Suprapubic skin (tissue), 4 donors: Measurements from ENCODE around the gene TMEM217. TPM values are rescaled to one million over a fixed set of nuclear protein-coding genes. Genes with fewer than 3 reads are reported as not detected.

Experiments
- DNase-seq, 2 donors: peaks; one replicate each; pipeline ENCODE4 v3.0.0-alpha.2; 2019; ENCODE audit warnings: low spot score in 2 of 2
- H3K27ac ChIP-seq: fragments of 200-600 bp; sonication (generic); one replicate; pipeline ENCODE4 v1.5.1; 2019
- H3K27me3 ChIP-seq: fragments of 200-600 bp; sonication (generic); one replicate; pipeline ENCODE4 v1.5.1; 2019
- H3K36me3 ChIP-seq: fragments of 200-600 bp; sonication (generic); one replicate; pipeline ENCODE4 v1.5.1; 2019
- H3K4me1 ChIP-seq: fragments of 200-600 bp; sonication (generic); one replicate; pipeline ENCODE4 v1.5.1; 2019
- H3K4me3 ChIP-seq: fragments of 200-600 bp; sonication (generic); one replicate; pipeline ENCODE4 v1.5.1; 2019; ENCODE audit warnings: mild to moderate bottlenecking
- H3K9me3 ChIP-seq: fragments of 200-600 bp; sonication (generic); one replicate; pipeline ENCODE4 v1.5.1; 2019
- EP300 ChIP-seq: sonication (generic); formaldehyde crosslinking; IDR thresholded peaks from one replicate; pipeline ENCODE4 v1.6.1; 2017; ENCODE audit warnings: antibody characterized with exemption
- POLR2A ChIP-seq, 2 donors: fragments of 450-650 bp; IDR thresholded peaks; one replicate each; pipeline ENCODE4 v1.6.1; 2017; ENCODE audit warnings: antibody characterized with exemption in 2 of 2, mild to moderate bottlenecking in 2 of 2, moderate library complexity in 2 of 2
- POLR2AphosphoS5 ChIP-seq, 3 donors: sonication (generic); formaldehyde crosslinking; IDR thresholded peaks; one replicate each; pipeline ENCODE4 v1.6.1; 2017; ENCODE audit warnings: antibody characterized with exemption in 3 of 3
- WGBS: methylation state at CpG from one replicate; pipeline ENCODE4 v1.1.5; 2018; 5-methylcytosine and 5-hydroxymethylcytosine counted together
- total RNA-seq, 4 donors: library from RNA; depleted of rRNA; stranded (reverse); fragments of >200 nt; gene quantifications; one replicate each; pipeline ENCODE4 v1.1.0, GENCODE V29; 2016
- TF ChIP-seq, protein P1 (sequence below), 2 donors: fragments of 200-600 bp in 1 of 2; fragments of 450-650 bp in 1 of 2; sonication (generic) in 1 of 2; IDR thresholded peaks; one replicate each; pipeline ENCODE4 v1.5.1; 2016 to 2019; ENCODE audit warnings: antibody characterized with exemption in 2 of 2, mild to moderate bottlenecking in 1 of 2, moderate library complexity in 1 of 2

Gene TMEM217
- total RNA-seq, 4 donors from 2014 or later, result 0.30 to 3.3 (median 2.6) TPM; not detected in 1

DNA sequence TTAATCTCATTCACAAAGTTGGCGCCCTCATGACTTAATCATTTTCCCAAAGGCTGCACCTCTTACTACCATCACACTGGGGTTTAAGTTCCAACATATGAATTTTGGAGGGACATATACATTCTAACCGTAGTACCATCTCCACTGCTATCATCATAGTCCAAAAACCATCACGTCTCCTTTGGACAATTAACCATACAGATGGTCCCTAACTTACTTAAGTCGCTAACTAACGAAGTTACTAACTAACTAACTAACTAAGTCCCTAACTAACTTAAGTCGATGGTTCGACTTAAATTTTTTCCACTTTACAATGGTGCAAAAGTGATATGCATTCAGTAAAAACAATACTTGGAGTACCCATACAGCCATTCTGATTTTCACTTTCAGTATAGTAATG is 24.4 kb downstream of the TMEM217 start:
- WGBS, result 93% methylated on average over 7 of the region's 7 CpGs
- no peak overlapping the region for H3K27ac ChIP-seq
- DNase-seq, result no peak
- H3K36me3 ChIP-seq, result no peaks in the 10 kb centered on the region
- H3K27me3 ChIP-seq, result no peaks in the 10 kb centered on the region
- no peaks in the 10 kb centered on the region for H3K9me3 ChIP-seq
- H3K4me3 ChIP-seq, result no peak overlapping the region
- TF ChIP-seq POLR2AphosphoS5 (IDR thresholded peaks at IDR 0.05) (no peak), POLR2A (IDR thresholded peaks at IDR 0.05) (no peak), EP300 (no peak)
- TF ChIP-seq, protein P1, sequence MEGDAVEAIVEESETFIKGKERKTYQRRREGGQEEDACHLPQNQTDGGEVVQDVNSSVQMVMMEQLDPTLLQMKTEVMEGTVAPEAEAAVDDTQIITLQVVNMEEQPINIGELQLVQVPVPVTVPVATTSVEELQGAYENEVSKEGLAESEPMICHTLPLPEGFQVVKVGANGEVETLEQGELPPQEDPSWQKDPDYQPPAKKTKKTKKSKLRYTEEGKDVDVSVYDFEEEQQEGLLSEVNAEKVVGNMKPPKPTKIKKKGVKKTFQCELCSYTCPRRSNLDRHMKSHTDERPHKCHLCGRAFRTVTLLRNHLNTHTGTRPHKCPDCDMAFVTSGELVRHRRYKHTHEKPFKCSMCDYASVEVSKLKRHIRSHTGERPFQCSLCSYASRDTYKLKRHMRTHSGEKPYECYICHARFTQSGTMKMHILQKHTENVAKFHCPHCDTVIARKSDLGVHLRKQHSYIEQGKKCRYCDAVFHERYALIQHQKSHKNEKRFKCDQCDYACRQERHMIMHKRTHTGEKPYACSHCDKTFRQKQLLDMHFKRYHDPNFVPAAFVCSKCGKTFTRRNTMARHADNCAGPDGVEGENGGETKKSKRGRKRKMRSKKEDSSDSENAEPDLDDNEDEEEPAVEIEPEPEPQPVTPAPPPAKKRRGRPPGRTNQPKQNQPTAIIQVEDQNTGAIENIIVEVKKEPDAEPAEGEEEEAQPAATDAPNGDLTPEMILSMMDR (IDR thresholded peaks at IDR 0.05), result no peak
- H3K4me1 ChIP-seq, result no peaks in the 10 kb centered on the region

DNA sequence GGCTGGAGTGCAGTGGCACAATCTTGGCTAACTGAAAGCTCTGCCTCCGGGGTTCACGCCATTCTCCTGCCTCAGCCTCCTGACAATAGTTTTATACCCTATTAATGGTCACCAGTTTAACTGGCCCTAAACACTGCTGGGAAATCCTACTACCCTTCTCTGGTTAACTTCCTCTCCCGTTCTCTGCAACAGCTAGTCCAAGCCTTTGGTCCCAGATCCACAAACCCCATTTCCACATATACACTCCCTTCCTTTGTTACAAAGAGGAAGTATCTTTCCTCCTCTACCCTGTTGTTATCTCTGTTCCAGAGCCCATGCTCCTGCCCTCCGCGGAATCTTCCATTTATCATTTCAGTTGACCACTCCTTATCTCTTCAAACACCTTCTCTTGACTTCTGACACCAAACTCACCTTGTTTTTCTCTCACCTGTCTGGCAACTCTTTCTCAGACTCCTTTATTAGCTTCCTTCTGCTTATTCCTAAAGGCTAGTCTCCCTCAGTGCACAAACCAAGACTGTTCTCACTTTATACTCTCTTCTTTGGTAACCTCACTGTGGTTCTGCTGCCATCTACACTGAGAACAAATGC is 25.4 kb downstream of the TMEM217 start:
- no peak overlapping the region for H3K4me3 ChIP-seq
- no peaks in the 10 kb centered on the region for H3K36me3 ChIP-seq
- TF ChIP-seq EP300, result no peak
- no peak for TF ChIP-seq POLR2AphosphoS5 (IDR thresholded peaks at IDR 0.05)
- TF ChIP-seq, protein P1 (IDR thresholded peaks at IDR 0.05), result no peak
- TF ChIP-seq POLR2A (IDR thresholded peaks at IDR 0.05), result no peak
- WGBS, result 79% methylated on average over 5 of the region's 5 CpGs
- H3K9me3 ChIP-seq, result no peaks in the 10 kb centered on the region
- no peak for DNase-seq
- no peaks in the 10 kb centered on the region for H3K4me1 ChIP-seq
- H3K27me3 ChIP-seq, result no peaks in the 10 kb centered on the region
- no peak overlapping the region for H3K27ac ChIP-seq

DNA sequence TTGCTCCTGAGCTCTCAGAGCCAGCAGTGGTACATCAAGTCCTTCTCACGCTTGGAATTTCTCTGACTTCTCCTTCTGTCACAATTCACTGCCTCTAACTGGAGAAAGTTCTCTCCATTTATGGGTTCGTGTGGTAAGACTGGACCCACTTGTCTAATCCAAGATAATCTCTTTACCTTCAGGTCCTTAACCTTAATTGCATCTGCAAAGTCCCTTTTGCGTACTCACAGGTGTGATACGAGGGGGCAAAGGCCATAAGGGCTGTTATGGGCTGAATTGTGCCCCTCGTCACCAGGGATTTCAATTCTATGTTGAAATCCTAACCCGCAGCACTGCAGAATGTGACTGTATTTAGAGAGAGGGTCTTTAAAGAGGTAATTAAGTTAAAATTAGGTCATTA is 27.8 kb downstream of the TMEM217 start:
- H3K27ac ChIP-seq, result no peak overlapping the region
- TF ChIP-seq POLR2AphosphoS5 (IDR thresholded peaks at IDR 0.05) (no peak), POLR2A (IDR thresholded peaks at IDR 0.05) (no peak), EP300 (no peak)
- TF ChIP-seq, protein P1 (IDR thresholded peaks at IDR 0.05), result no peak

DNA sequence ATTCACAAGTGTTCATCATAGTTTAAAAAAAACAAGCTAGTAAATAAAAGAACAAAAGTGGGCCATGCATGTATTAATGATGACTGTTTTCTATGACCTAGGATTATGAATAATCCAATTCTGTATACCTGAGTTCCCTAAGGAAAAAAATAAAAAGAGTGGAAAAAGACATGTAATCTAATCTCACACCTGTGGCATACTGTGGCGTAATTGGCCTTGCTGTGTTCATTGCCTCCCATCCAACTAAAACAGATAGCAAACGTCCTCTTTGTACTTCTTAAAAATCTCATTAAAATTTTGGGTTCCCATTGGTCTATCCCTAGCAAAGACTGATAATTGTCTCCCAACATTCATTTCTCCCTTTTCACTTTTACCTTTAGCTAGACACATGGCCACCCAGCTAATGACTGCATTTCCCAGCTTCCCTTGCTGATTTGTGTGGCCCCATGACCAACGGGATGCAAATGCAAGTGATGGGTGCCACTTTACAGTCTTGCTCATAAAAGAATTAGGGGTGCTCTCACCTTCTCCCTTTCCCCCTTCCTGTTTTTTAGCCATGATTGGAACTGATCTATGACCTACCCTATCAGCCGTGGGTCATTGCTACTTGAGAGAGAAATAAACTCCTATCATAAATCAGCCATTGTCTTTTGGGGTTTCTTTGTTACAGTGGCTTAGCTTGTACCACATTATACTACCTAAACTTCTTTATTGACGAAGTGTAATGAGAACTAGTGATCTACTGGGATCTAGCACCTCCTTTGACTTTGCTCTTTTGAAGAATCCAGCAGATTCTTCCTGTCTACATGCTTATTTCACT is 32.4 kb downstream of the TMEM217 start:
- peaks cover 11% of the 10 kb centered on the region for H3K4me1 ChIP-seq
- DNase-seq, result no peak
- no peaks in the 10 kb centered on the region for H3K27me3 ChIP-seq
- H3K9me3 ChIP-seq, result no peaks in the 10 kb centered on the region
- WGBS, result 79% methylated on average over 5 of the region's 5 CpGs
- H3K27ac ChIP-seq, result no peak overlapping the region
- H3K36me3 ChIP-seq, result no peaks in the 10 kb centered on the region
- H3K4me3 ChIP-seq, result no peak overlapping the region
- no peak for TF ChIP-seq POLR2A (IDR thresholded peaks at IDR 0.05)
- TF ChIP-seq, protein P1 (IDR thresholded peaks at IDR 0.05), result no peak
- no peak for TF ChIP-seq POLR2AphosphoS5 (IDR thresholded peaks at IDR 0.05)
- TF ChIP-seq EP300, result no peak

More for the DNA sequence above, 27.8 kb downstream of the TMEM217 start:
- no peaks in the 10 kb centered on the region for H3K36me3 ChIP-seq
- no peak overlapping the region for H3K4me3 ChIP-seq
- no peak for DNase-seq
- H3K9me3 ChIP-seq, result no peaks in the 10 kb centered on the region
- no peaks in the 10 kb centered on the region for H3K27me3 ChIP-seq
- WGBS, result 92% methylated on average over 6 of the region's 6 CpGs
- no peaks in the 10 kb centered on the region for H3K4me1 ChIP-seq

DNA sequence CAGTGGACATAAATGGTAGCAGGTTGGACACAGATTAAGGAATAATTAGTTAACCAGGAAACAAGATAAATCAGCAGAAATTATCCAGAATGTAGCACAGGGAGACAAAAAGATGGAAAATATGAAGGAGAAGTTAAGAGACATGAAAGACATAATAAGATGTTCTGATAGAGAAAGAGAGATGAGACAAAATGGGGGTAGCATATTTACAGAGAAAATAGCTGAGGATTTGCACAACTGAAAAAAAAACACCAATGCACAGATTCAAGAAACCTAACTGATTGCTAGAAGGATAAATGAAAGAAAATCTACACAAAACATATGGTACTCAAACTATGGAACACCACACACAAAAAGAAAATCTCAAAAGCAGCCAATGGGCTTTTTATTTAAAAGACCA is 35.0 kb downstream of the TMEM217 start:
- Histone ChIP-seq H3K36me3 (no peaks in the 10 kb centered on the region), H3K9me3 (no peaks in the 10 kb centered on the region), H3K4me1 (peaks cover 11% of the 10 kb centered on the region), H3K27ac (no peak overlapping the region), H3K27me3 (no peaks in the 10 kb centered on the region), H3K4me3 (peak overlapping the region; percentile 61)
- no peak for DNase-seq
- TF ChIP-seq EP300 (no peak), POLR2A (IDR thresholded peaks at IDR 0.05) (no peak), POLR2AphosphoS5 (IDR thresholded peaks at IDR 0.05) (no peak)
- TF ChIP-seq, protein P1 (IDR thresholded peaks at IDR 0.05), result no peak
